Measurements from ENCODE around the gene ITIH3.
A peak's percentile ranks its signal among the peaks of the same experiment; 100 is the strongest.

ITIH3 gene

DNA sequence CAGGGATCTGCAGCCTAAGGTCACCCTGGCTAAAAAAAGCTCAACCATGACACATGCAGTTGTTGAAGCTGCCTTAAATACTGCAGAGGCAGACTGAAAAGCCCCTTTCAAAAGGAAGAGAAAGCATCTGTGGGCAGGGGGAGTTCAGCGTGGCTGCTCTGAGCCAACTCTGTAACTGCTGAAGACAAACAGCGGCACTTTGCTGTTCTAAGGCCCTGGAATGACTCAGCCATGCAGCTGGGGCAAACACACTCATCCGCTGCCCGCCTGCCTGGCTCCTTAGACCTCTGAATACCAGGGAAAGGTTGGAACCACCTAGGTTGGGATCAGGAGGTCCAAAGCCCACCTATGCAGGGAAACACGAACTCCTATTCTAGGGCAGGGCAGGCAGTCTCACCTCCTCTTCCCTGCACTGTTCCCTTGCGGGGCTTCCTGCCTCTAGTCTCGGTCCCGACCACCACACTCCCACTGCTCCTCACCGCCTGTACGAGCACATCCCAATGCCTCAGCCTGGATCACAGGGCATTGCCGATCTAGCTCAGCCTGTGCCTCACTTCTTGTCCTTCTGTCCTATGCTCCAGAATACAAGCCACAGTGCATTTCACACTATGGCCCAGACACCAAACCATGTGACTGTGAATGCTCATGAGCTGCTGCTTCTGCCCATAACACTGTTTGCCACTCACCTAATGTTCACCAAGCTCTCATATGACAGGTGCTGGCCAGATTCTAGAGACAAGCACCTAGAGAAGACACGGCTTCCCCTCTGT lies 46.8 kb downstream of the ITIH3 start:
- DNase-seq, result peak in 3 of 10 donors; percentile 70 to 78 (median 72)
- intact Hi-C loops (cut with DNase I), result no loop called here

DNA sequence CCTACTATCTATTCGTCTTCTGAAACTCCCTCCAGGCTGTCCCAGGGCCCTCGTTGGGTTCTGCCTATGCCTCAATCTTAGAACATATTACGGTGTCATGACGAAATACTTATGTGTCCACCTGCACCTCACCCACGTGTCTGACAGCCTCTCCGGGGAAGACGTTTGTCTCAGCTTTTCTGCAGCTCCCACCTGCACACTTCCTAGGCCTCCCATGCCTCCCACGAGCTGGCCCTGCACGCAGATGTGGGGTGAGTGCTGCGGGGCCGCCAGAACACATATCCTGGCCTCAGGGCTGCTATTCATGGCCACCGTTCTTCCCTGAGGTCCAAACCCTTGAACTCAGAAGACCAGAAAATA lies 47.4 kb downstream of the ITIH3 start:
- peak in 3 of 10 donors; percentile 66 to 78 (median 67) for DNase-seq

DNA sequence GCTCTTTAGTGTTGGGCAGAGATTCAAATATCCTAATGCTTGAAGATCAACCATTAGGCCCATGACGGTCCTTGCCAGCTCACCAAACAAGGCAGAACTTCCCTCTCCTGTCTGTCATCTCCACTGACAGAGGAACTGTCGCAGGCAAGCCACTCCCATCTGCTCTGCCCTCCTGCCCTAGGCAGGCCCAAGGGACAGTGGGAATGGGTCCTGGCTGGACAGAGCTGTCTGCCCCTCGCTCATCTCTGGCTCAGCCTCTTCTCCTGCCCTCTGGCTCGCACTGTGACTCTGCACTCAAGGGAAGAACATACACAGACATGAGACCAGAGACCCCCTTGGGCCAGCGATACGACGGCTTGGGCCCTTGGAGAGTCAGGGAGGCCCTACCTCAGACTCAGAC lies 47.8 kb downstream of the ITIH3 start:
- DNase-seq, result peak in 3 of 10 donors; percentile 35 to 53 (median 50)

More for the DNA sequence above, 47.4 kb downstream of the ITIH3 start:
- intact Hi-C loops (cut with DNase I), result loop anchor here (2.0 kb wide), 1 partner anchor 41 kb away; no protein-coding TSS in a partner anchor

DNA sequence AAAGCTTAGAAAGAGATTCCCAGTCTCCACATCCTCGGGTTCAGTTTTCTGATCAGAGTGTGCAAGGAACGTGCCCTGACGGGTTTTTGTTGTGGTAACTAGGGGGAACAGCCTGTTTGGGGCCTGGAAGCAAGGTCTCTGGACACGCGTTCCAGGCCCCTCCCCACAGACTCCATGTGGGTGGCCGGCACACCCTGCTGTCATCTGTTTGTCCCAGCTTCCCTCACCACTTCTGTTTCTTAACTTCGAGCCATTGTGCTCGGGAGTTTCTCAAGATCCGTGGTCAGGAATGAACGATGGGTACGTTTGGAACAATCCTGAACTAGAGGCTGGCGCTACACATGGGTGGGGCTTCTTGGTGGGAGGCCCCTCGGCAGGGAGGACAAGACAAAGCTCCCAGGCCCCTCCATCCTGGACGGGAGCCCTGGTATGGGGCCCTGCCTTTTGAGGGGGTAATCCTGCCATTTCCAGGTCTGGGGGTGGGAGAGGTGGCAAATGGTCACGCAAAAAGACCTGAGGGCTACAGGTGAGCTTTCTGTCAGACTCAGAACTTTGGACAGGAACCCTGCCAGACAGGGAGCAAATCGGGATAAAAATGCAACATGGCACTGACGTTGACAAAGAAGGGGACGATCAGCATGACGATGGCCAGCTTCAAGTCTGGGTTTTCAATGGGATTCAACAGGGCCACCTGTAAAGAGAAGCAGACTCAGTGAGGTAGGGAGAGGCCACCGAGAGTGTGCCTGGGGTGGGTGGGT lies 48.7 kb downstream of the ITIH3 start:
- DNase-seq, result peak in 3 of 10 donors; percentile 22 to 40 (median 24)
- intact Hi-C loops (cut with DNase I), result loop anchor here (2.0 kb wide), 1 partner anchor 40 kb away; no protein-coding TSS in a partner anchor

More for the DNA sequence above, 47.8 kb downstream of the ITIH3 start:
- intact Hi-C loops (cut with DNase I), result loop anchor here (2.0 kb wide), 1 partner anchor 40 kb away; no protein-coding TSS in a partner anchor

DNA sequence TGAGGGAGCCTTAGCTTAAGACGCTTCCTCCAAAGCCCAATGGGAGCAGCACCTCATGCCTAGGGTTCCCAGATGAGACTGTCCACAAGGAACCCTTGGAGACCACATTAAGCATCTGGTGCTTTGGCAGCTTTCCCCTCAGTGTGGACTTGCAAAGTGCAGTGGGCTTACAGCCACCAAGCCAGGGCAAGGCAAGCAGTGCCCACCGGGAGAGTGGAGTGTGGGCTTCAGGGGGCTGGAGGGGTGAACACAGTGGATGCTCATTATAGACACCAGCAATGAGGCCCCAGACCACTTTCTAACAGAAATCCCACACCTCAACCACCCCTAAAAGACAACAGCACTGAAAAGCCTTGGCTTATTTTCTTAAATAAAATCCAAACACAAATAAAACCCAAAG lies 49.3 kb downstream of the ITIH3 start:
- intact Hi-C loops (cut with DNase I), result loop anchor here (2.0 kb wide), 1 partner anchor 39 kb away; no protein-coding TSS in a partner anchor
- peak in 3 of 10 donors; percentile 9 to 33 (median 24) for DNase-seq

DNA sequence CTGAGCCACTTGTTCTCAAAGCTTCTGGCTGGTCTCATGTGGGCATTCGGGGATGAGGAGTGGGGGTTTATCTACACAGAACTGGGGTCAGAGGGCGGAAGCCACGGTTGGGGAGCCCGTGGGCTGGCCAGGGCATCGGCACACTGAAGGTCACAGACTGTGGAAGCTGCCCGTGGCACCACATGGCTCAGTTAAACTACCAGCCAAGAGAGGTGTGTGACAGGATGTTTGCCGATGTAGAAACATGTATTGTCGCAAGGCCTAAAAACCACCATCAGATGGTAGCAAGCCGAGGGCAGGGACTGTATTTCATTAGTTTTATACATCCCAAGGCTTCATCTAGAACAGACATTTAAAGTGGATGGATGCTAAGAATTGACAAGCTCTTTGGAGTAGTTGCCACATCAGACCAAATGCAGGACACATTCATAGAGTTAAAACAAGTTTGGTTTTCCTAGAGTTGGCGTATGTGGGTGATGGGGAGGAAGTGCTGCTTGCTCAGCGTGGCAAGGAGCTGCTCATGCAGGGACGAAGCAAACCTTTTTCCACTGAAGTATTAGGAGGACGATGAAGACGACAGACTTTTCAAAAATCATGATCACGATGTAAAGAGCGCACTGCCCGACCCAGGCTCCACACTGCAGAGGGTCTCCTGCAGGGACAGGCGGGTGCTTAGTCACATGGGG lies 49.8 kb downstream of the ITIH3 start:
- intact Hi-C loops (cut with DNase I), result no loop called here
- peak in 3 of 10 donors; percentile 39 to 55 (median 54) for DNase-seq

DNA sequence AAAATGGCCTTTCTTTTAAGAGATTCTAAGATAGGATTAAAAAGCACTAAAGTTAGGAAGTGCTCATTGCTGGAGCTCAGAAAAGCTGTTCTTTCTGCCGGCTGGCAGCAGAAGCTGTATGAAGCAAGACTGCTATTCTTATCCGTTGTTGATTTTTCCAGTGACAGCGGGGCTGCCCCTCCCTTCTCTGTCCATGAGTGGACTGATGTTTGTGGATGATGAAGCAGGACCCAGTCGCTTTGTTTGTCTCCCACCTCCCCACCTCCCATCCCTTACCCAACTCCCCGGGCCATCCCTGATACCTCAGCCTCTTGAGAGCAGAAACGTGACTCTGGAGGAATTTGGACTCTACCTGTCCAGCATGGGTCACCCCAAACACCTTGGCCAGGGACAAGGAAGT lies 50.6 kb downstream of the ITIH3 start:
- DNase-seq, result peak in 8 of 10 donors; percentile 29 to 93 (median 56)
- intact Hi-C loops (cut with DNase I), result loop anchor here (1.0 kb wide), 1 partner anchor 89 kb away; no protein-coding TSS in a partner anchor

DNA sequence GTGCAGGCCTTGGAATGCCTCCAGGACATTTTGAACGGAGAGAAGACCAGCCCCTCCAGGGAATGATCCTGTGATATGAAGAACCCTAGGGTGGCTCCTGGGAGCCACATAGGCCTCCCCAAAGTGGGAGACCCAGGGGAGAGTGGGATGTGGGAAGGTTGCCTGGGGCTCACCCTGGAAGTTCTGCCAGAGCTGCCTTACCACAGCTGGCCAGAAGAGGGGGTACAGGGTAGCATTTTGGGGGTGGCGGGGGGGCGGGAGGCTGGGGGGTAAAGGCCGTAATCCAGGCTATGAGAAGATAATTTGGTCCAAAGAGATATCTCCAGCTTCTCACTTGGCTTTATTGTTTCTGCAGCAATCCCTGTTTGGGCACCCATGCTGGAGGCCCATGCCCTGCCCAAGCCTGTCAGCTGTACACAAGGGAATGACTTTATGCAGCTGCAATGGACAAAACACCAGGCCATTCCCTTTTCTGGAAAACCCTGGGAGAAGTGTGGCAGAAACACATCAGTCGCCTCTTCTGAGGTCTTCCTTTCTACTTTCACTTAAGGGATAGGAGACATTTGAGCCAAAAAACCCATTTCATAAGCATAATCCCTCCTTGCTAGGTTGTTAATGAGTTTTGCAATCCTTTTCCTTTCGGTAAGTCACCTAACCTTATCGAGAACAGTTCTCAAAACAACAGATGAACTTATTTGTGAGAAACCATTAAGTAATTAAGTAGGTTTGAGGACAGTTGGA lies 51.3 kb downstream of the ITIH3 start:
- peak in 5 of 10 donors; percentile 42 to 67 (median 46) for DNase-seq
- intact Hi-C loops (cut with DNase I), result loop anchor here (1.0 kb wide), 1 partner anchor 88 kb away; no protein-coding TSS in a partner anchor

DNA sequence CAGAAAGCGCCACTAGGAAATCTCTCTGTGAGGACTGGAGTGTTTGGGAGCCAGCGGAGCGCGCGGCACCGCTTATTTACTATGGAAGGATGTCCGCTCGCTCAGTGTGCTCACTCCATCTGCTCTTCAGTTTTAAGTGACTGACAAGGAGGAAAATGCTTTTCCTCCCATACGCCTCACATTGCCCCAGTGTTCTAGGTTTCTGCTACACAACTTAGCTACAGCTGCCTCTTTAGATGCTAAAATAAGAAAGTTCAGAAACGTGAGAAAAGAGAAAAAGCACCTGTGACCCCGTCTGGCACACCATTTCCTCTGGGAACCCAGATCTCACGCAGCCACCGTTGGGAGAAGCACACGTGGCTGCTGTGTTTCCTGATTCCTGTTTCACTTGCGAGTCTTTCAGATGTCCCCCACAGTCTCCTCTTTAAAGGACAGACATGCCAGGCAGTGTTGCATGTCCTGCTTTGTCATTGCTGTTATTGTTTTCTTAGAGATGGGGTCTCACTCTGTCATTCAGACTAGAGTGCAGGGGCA lies 51.9 kb downstream of the ITIH3 start:
- intact Hi-C loops (cut with DNase I), result no loop called here
- peak in 5 of 10 donors; percentile 34 to 85 (median 64) for DNase-seq

DNA sequence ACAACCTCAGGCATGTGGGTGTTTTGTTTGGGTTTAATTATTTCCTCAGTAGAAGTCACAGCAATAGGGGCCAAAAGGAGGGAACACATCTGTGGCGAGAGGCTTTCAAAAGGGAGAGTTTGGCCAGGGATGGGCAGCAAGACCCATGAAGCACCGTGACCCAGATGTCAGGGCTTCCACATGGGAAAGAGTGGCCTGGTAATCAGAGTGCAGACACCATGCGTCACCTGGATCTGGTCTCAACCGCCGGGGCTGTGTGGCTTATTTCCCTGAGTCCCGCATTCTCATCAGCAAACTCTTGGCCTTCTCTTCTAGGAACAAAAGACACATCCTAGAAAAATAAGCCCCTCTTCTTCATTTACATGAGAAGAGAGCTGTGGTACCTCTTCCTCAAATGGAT lies 52.6 kb downstream of the ITIH3 start:
- DNase-seq, result peak in 3 of 10 donors; percentile 45 to 55 (median 49)
- intact Hi-C loops (cut with DNase I), result no loop called here

DNA sequence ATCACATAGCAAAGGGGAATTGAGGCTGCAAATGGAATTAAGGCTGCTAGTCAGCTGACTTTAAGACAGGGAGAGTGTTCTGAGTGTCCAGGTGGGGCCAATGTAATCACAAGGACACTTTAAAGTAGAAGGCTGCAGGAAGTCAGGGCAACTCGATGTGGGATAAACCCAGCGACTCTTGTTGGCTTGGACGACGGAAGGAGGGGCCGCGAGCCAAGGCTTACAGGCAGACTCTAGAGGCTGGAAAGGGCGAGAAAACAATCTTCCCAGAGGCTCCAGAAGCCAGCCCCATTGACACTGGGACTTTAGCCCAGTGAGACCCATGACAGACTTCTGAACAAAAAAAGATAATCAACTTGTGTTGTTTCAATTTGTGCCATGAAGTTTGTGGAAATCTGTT lies 53.1 kb downstream of the ITIH3 start:
- peak in 3 of 10 donors; percentile 35 to 63 (median 40) for DNase-seq
- intact Hi-C loops (cut with DNase I), result no loop called here

DNA sequence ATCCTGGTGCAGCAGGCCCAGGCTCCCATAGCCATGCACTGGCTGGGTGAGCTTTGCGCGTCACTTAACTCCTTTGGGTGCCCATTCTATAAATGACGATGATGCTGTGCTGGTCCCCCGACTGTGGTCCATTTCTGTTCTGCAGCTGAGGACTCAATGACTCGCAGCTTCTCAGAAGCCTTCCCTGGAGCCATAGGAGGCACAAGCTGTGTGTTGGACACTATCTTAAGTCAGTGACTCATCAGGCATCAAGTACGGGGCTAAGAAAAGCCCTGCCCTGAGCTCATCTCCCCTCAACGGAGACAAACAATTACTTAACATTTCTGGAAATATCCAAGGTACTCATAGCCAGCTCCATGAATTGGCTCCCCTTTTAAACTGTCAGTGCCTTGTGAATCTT lies 54.0 kb downstream of the ITIH3 start:
- peak in 3 of 10 donors; percentile 70 to 86 (median 81) for DNase-seq
- intact Hi-C loops (cut with DNase I), result no loop called here

DNA sequence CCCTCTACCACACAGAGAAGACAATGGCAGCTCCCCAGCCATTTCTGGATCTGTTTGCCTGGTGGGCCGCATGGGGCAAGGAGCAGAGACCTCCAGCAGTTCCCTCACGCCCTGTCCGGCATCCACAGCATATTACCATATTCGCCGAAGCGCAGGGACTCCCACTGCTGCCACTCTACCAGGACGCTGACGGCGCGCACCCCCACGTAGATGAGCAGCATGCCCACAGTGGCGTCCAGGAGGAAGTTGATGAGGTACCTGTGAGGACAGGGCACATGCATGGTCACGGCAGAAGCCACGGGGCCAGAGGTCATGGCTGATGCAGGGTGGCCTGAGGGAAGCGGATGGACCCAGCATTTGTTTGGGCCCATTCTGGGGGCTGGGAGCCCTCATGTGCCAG lies 55.1 kb downstream of the ITIH3 start:
- peak in 3 of 10 donors; percentile 57 to 72 (median 59) for DNase-seq
- intact Hi-C loops (cut with DNase I), result loop anchor here (2.0 kb wide), 1 partner anchor 223 kb away; no protein-coding TSS in a partner anchor

DNA sequence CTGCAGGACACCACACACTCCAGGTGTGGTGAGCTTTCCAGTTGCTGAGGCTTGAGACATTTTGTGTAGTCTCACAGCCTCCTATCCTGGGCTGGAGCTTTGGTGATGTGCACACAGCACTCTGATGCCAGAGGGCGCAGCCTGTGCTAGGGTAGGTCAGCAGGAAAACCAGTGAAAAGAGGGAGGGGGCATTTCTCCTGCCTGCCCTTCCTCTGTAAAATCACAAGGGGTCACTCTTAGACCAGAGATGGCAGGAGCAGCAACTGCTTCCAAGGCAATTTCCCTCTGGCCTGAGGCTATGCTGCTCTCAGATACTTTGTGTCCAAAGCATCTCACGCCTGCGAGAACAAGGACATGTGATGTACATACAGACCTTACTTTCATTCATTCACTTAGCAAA lies 56.8 kb downstream of the ITIH3 start:
- intact Hi-C loops (cut with DNase I), result loop anchor here (2.0 kb wide), 1 partner anchor 221 kb away; no protein-coding TSS in a partner anchor
- DNase-seq, result peak in 3 of 10 donors; percentile 25 to 35 (median 35)

DNA sequence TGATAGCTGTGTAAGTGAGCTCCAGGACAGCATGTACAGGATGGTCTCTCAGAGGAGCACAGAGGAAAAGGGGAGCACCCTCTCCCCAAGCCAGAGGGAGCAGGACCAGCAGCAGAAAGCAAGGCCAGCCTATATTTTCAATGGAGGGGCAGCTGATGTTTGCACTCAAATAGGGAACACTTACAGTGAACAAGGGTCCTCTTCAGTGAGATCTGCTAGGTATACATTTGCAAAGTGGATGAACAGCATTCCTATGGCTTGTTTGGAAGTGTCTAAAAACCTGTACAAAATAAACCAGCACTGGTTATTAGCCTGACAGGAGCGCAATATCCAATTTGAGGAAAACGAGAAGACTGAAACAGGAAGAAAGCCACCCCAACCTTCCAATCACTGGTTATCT lies 57.8 kb downstream of the ITIH3 start:
- intact Hi-C loops (cut with DNase I), result no loop called here
- DNase-seq, result no peak

DNA sequence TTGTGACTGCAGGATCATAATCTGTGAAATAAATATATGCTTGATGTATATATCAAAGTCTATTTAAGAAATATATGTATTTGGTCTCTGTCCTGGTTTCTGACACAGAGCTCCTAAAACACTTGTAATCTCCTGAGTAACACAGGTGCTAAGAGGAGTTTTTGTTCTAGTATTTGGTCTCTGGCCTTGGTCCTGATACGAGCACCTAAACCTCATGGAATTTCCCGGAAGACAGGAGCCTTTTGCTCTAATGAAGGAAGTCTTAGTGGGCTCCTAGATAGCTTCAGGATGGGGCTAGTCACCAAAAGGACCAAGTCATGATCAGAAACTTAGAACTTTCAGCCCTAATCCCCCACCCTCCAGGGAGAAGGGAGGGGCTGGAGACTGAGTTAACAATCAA lies 59.4 kb downstream of the ITIH3 start:
- no peak for DNase-seq
- intact Hi-C loops (cut with DNase I), result no loop called here

DNA sequence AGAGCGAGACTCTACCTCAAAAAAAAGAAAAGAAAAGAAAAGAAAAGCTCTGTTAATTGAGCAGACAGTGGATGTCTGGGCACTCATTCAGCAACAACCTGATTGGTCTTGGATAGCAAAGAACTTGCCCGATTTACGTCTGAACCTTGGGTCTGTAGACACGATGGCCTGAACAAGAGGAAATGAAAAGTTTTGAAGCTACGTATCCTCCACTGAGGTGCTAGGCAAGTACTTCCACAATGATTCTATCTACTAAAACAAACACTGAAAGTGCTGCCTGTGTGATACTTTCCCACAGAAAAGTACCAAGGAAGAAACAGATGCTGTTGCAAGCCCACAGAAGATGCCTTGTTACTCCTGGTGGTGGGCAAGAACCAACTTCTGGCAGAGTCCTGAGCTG lies 62.1 kb downstream of the ITIH3 start:
- intact Hi-C loops (cut with DNase I), result no loop called here

DNA sequence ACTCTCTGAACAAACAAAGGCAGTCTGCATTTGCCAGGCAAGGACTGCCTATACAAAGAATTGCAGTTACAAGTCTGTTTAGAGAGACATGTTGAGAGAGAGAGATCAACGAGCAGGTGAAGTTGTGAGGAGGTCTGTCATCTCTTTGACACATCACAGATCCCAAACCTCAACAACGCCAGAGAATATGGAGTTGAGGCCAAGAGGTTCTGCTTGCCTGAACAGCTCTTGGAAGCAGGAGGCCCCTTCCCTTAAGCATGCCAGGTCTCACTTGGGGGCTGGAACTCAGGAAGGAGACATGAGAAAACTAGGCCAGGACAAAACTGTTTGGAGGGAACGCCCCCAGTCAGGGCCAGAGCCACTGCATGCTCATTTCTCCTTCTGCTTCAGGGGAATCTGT lies 62.5 kb downstream of the ITIH3 start:
- intact Hi-C loops (cut with DNase I), result no loop called here
- peak in 1 of 10 donors; percentile 5 for DNase-seq

More for the DNA sequence above, 62.1 kb downstream of the ITIH3 start:
- peak in 1 of 10 donors; percentile 13 for DNase-seq

DNA sequence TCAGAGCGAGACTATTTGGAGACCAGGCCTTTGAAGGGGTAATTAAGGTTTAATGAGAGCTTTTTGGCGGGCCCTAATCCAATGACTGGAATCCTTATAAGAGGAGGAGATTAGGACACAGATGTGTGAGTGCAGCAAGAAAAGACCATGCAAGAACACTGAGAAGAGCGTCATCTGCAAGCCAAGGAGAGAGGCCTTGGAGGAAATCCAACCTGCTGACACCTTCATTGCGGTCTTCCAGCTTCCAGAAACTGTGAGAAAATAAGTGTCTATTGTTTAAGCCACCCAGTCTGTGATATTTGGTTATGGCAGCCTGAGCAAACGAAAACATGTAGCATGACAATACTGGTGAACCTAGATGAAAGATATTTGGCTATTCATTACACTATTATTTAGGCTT lies 63.3 kb downstream of the ITIH3 start:
- intact Hi-C loops (cut with DNase I), result no loop called here

More for the DNA sequence above, 63.3 kb downstream of the ITIH3 start:
- no peak for DNase-seq
